ENCODE measurements around the gene ESYT1. TPM values are rescaled to one million over a fixed set of nuclear protein-coding genes. Genes with fewer than 3 reads are reported as not detected.

Gene ESYT1
- total RNA-seq, 1 donor, result 207 TPM

DNA sequence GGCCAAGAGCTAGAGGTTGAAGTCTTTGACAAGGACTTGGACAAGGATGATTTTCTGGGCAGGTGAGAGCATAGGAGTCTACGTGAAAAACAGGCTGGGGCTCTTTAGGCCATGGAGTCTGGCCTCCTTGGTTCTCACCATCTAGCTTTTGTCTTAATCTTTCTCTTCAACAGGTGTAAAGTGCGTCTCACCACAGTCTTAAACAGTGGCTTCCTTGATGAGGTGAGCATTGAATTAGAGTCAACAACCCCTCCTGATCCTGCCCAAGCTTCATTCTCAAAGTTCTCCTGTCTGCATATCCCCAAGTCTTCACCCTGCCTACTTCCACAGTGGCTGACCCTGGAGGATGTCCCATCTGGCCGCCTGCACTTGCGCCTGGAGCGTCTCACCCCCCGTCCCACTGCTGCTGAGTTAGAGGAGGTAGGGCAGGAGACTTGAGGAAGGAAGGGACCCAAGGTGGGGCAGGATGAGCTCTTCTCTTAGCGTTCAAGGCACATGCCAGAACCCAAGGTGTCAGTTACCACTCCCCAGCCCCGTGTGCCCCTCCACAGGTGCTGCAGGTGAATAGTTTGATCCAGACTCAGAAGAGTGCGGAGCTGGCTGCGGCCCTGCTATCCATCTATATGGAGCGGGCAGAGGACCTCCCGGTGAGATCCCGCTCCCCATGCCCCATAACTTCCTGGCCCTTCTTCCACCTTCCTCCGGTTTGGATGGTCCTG lies 9.9 kb downstream of the ESYT1 start:
- H3K4me3 ChIP-seq (ENCODE audit: low read depth, low read length), result no peak overlapping the region
- DNase-seq (ENCODE audit: low read depth), result no peak
- TF ChIP-seq, protein P1, sequence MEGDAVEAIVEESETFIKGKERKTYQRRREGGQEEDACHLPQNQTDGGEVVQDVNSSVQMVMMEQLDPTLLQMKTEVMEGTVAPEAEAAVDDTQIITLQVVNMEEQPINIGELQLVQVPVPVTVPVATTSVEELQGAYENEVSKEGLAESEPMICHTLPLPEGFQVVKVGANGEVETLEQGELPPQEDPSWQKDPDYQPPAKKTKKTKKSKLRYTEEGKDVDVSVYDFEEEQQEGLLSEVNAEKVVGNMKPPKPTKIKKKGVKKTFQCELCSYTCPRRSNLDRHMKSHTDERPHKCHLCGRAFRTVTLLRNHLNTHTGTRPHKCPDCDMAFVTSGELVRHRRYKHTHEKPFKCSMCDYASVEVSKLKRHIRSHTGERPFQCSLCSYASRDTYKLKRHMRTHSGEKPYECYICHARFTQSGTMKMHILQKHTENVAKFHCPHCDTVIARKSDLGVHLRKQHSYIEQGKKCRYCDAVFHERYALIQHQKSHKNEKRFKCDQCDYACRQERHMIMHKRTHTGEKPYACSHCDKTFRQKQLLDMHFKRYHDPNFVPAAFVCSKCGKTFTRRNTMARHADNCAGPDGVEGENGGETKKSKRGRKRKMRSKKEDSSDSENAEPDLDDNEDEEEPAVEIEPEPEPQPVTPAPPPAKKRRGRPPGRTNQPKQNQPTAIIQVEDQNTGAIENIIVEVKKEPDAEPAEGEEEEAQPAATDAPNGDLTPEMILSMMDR (IDR thresholded peaks at IDR 0.05; ENCODE audit: insufficient read depth, low read length), result no peak

DNA sequence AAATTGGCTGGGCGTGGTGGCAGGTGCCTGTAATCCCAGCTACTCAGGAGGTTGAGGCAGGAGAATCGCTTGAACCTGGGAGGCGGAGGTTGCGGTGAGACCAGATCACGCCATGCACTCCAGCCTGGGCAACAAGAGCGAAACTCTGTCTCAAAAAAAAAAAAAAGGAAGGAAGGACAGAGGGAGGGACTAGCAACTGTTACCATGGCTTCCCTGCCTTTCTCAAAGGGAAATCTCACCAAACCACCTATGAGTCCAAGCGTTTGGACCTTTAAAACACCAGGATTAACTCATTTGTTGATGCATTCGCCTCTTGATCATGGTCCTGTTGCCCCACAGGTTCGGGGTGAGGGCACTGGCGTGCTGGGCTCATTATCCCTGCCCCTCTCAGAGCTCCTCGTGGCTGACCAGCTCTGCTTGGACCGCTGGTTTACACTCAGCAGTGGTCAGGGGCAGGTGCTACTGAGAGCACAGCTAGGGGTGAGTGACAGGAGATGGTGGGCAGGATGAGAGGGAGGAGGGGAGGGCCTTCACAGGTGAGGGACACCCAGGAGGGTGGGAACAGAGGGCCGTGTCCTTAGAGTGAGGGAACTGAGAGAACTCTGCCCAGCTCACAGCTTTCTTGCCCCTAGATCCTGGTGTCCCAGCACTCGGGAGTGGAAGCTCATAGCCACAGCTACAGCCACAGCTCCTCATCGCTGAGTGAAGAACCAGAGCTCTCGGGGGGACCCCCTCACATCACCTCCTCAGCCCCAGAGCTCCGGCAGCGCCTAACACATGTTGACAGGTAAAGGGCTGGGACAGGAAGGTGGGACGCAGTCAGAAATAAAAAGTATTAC lies 14.1 kb downstream of the ESYT1 start:
- DNase-seq (ENCODE audit: low read depth), result no peak
- TF ChIP-seq, protein P1 (IDR thresholded peaks at IDR 0.05; ENCODE audit: insufficient read depth, low read length), result no peak
- no peak overlapping the region for H3K4me3 ChIP-seq (ENCODE audit: low read depth, low read length)

DNA sequence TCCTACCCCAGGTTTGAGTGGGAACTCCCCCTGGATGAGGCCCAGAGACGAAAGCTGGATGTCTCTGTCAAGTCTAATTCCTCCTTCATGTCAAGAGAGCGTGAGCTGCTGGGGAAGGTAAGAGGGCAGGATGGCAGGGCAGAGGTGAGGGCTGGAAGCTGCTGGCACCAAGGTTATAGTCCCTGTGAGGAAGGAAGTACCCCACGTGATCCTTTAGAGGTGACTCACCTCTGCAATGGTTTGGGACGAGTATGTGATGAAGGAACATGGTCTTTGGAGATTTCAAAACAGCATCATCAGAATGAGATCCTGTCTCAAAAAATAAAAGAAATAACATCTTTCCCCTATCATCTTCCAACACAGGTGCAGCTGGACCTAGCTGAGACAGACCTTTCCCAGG lies 15.2 kb downstream of the ESYT1 start:
- TF ChIP-seq, protein P1 (IDR thresholded peaks at IDR 0.05; ENCODE audit: insufficient read depth, low read length), result no peak
- H3K4me3 ChIP-seq (ENCODE audit: low read depth, low read length), result no peak overlapping the region
- DNase-seq (ENCODE audit: low read depth), result no peak

DNA sequence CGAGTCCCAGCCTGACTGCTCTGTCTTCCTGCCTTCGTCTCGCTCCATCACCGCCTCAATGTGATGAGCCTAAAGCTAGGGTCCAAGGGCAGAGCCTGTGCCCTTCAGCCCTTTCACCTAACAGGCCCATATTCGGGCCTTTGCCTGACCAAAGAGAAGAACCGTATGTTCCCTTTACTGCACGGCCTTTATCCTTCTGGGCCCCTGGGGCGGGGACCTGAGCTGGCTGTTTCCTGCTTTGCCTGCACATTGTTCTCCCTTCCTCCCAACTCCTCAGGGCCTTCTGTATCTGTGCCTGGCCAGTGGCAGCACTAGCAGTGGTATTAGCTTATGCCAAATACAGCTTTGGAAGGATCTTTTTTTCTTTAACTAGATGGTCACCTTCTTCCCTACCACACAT lies 15.8 kb downstream of the ESYT1 start:
- no peak for DNase-seq (ENCODE audit: low read depth)
- TF ChIP-seq, protein P1 (IDR thresholded peaks at IDR 0.05; ENCODE audit: insufficient read depth, low read length), result no peak
- H3K4me3 ChIP-seq (ENCODE audit: low read depth, low read length), result no peak overlapping the region

DNA sequence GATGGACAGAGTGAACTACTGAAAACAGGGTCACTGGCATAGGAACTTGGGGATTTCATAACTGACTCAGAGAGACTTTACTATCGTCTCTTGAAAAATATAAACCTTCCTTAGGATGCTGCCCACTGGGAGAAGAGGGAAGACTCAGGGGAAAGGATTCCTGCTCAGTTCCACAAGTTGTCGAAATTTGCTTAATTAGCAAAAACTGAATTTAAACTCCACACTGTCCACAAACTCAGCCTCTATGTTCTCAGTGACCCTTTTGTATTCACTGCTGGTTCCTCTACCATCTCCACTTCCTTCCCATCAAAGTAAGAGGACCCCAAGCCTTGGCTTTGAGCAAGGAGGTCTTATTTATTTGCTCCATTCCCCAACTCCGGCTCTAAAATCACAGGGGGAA lies 17.1 kb downstream of the ESYT1 start:
- DNase-seq (ENCODE audit: low read depth), result no peak
- TF ChIP-seq, protein P1 (IDR thresholded peaks at IDR 0.05; ENCODE audit: insufficient read depth, low read length), result no peak
- H3K4me3 ChIP-seq (ENCODE audit: low read depth, low read length), result no peak overlapping the region

DNA sequence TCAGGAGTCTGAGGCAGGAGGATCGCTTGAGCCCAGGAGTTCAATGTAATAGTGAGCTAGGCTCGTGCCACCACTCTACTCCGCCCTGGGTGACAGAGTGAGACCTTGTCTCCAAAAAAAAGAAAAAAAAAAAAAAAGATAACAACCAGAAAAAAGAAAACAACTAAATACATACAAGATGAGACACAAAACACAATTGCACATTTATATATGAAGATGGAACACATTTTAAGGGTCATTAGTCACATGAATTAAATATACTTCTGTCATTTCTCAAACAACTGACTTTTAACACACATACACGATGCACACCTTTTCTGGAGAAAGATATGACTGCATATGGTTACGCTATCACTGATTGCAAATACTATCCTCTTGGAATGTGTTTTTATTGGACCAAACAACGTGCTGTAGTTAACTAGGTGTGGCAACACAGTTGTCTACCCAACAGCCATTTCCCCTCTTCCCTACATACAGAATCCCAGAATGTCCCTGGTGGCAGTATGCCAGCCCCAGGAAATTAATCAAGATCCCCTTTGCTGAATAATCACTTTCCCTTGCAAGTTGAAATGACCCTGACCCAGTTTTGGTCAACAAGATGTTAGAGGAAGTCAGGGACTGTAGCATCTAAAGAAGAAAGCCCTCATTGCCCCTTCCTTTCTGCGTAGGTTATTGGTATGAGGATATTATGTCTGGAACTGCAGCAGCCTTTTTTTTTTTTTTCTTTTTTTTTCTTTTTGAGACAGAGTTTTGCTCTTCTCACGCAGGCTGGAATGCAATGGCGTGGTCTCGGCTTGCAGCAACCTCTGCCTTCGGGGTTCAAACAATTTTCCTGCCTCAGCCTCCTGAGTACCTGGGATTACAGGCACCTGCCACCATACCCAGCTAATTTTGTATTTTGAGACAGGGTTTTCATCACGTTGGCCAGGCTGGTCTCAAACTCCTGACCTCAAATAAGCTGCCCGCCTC lies 18.7 kb downstream of the ESYT1 start:
- peak; percentile 63 for DNase-seq (ENCODE audit: low read depth)
- no peak overlapping the region for H3K4me3 ChIP-seq (ENCODE audit: low read depth, low read length)
- TF ChIP-seq, protein P1 (IDR thresholded peaks at IDR 0.05; ENCODE audit: insufficient read depth, low read length), result no peak

Measured in fibroblast of the aortic adventitia (primary cell).